ENCODE measurements around the gene HHAT.
"Not testable (repeated sequence)": the region's sequence is repeated elsewhere in the genome, so short reads cannot be mapped to it uniquely, and the experiment has no call there.

HHAT gene

GRCh38 chr1:210313921-210314320 lies 14.8 kb upstream of the HHAT start:
- DNase-seq (ENCODE audit: low read depth), result no peak

GRCh38 chr1:210315529-210315928 lies 13.2 kb upstream of the HHAT start:
- DNase-seq (ENCODE audit: low read depth), result no peak

- DNase-seq (ENCODE audit: low read depth), result no peak
These were observed 7.6 kb upstream of the HHAT start for GRCh38 chr1:210321131-210321530.

GRCh38 chr1:210321552-210321951 lies 7.2 kb upstream of the HHAT start:
- DNase-seq (ENCODE audit: low read depth), result no peak

GRCh38 chr1:210323957-210324356 lies 4.7 kb upstream of the HHAT start:
- no peak for DNase-seq (ENCODE audit: low read depth)

- no peak for DNase-seq (ENCODE audit: low read depth)
These were observed 3.6 kb upstream of the HHAT start for GRCh38 chr1:210325026-210325670.

GRCh38 chr1:210328032-210328745 lies 513 bp upstream of the HHAT start:
- DNase-seq (ENCODE audit: low read depth), result no peak

- no peak for DNase-seq (ENCODE audit: low read depth)
These were observed 1.7 kb downstream of the HHAT start for GRCh38 chr1:210330279-210330866.

GRCh38 chr1:210332233-210332632 lies 3.5 kb downstream of the HHAT start:
- no peak for DNase-seq (ENCODE audit: low read depth)

- no peak for DNase-seq (ENCODE audit: low read depth)
These were observed 4.2 kb downstream of the HHAT start for GRCh38 chr1:210332719-210333398.

GRCh38 chr1:210335001-210335400 lies 6.3 kb downstream of the HHAT start:
- no peak for DNase-seq (ENCODE audit: low read depth)

- no peak for DNase-seq (ENCODE audit: low read depth)
These were observed 7.7 kb downstream of the HHAT start for GRCh38 chr1:210336362-210336761.

- no peak for DNase-seq (ENCODE audit: low read depth)
These were observed 10.8 kb downstream of the HHAT start for GRCh38 chr1:210339500-210339899.

GRCh38 chr1:210340311-210340710 lies 11.6 kb downstream of the HHAT start:
- DNase-seq (ENCODE audit: low read depth), result no peak

GRCh38 chr1:210340841-210341240 lies 12.1 kb downstream of the HHAT start:
- no peak for DNase-seq (ENCODE audit: low read depth)

GRCh38 chr1:210342986-210343780 lies 14.5 kb downstream of the HHAT start:
- DNase-seq (ENCODE audit: low read depth), result no peak

- DNase-seq (ENCODE audit: low read depth), result no peak
These were observed 16.0 kb downstream of the HHAT start for GRCh38 chr1:210344706-210345105.

- DNase-seq (ENCODE audit: low read depth), result no peak
These were observed 18.4 kb downstream of the HHAT start for GRCh38 chr1:210347112-210347511.

- no peak for DNase-seq (ENCODE audit: low read depth)
These were observed 22.8 kb downstream of the HHAT start for GRCh38 chr1:210351496-210351895.

- DNase-seq (ENCODE audit: low read depth), result no peak
These were observed 23.9 kb downstream of the HHAT start for GRCh38 chr1:210352575-210352974.

GRCh38 chr1:210354305-210354704 lies 25.6 kb downstream of the HHAT start:
- not testable (repeated sequence) for DNase-seq (ENCODE audit: low read depth)

- no peak for DNase-seq (ENCODE audit: low read depth)
These were observed 29.9 kb downstream of the HHAT start for GRCh38 chr1:210358626-210359025.
